BE2C (cell line): ENCODE results near the gene ABCB8.

Experiments used
- DNase-seq: peaks from one replicate; pipeline ENCODE4 v3.0.0-alpha.2; 2020
- H3K27me3 ChIP-seq: fragments of 250-450 bp; sonication (Bioruptor Pico); 2 replicates; pipeline ENCODE4 v1.5.1; 2020; ENCODE audit warnings: mild to moderate bottlenecking
- H3K36me3 ChIP-seq: fragments of 250-450 bp; sonication (Bioruptor Pico); 2 replicates; pipeline ENCODE4 v1.5.1; 2020; ENCODE audit warnings: mild to moderate bottlenecking
- H3K4me1 ChIP-seq: fragments of 250-450 bp; sonication (Bioruptor Pico); 2 replicates; pipeline ENCODE4 v1.5.1; 2020
- H3K4me3 ChIP-seq: 2 replicates; pipeline ENCODE4 v1.5.1; 2011; ENCODE audit warnings: low read depth, low read length
- H3K9me3 ChIP-seq: fragments of 250-450 bp; sonication (Bioruptor Pico); 2 replicates; pipeline ENCODE4 v1.5.1; 2020
- CTCF ChIP-seq: IDR thresholded peaks from 2 replicates; pipeline ENCODE4 v1.5.1; 2012; ENCODE audit warnings: mild to moderate bottlenecking, low read depth, low read length

ABCB8 gene

GRCh38 chr7:151085691-151086620 lies 57.7 kb downstream of the ABCB8 start, which contains the start of gene AGAP3:
Gene AGAP3 (plus strand): TSS chr7:151086475. CDS start chr7:151086742, 267 bp downstream.
- DNase-seq: peak; percentile 95
- H3K4me1 ChIP-seq: peaks cover 26% of the 10 kb centered on the region

DNA sequence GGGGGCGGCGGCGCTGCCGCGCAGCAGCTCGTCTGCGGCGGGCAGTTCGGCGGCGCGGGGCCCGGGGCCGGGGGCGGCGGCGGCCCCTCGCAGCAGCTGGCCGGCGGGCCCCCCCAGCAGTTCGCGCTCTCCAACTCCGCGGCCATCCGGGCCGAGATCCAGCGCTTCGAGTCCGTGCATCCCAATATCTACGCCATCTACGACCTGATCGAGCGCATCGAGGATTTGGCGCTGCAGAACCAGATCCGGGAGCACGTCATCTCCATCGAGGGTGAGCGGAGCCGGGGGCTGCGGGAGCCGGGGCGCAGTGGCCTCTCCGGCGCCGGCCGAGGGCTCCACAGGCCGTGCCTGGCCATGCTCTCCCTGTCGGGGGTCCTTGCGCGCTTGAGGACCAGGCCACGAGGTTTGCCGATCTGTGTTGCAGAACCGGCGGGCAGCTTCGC lies 58.6 kb downstream of the ABCB8 start:
- H3K4me1 ChIP-seq: peaks cover 26% of the 10 kb centered on the region
- peak overlapping the region; percentile 94 for H3K4me3 ChIP-seq
- H3K9me3 ChIP-seq: no peaks in the 10 kb centered on the region
- H3K27me3 ChIP-seq: no peaks in the 10 kb centered on the region
- no peak for TF ChIP-seq CTCF
- peak; percentile 52 for DNase-seq
- peaks cover 30% of the 10 kb centered on the region for H3K36me3 ChIP-seq

More at GRCh38 chr7:151085691-151086620, 57.7 kb downstream of the ABCB8 start, which contains the start of gene AGAP3:
- no peaks in the 10 kb centered on the region for H3K27me3 ChIP-seq
- peaks cover 21% of the 10 kb centered on the region for H3K36me3 ChIP-seq
- no peaks in the 10 kb centered on the region for H3K9me3 ChIP-seq
- peak within 1 kb of the TSS; percentile 94 for H3K4me3 ChIP-seq
- no peak for TF ChIP-seq CTCF

- TF ChIP-seq CTCF: no peak
- Histone ChIP-seq H3K4me3 (peak overlapping the region; percentile 94), H3K36me3 (peaks cover 35% of the 10 kb centered on the region), H3K9me3 (no peaks in the 10 kb centered on the region), H3K27me3 (no peaks in the 10 kb centered on the region), H3K4me1 (peaks cover 23% of the 10 kb centered on the region)
- DNase-seq: peak; percentile 67
Measured at GRCh38 chr7:151087245-151088018, 59.2 kb downstream of the ABCB8 start.

DNA sequence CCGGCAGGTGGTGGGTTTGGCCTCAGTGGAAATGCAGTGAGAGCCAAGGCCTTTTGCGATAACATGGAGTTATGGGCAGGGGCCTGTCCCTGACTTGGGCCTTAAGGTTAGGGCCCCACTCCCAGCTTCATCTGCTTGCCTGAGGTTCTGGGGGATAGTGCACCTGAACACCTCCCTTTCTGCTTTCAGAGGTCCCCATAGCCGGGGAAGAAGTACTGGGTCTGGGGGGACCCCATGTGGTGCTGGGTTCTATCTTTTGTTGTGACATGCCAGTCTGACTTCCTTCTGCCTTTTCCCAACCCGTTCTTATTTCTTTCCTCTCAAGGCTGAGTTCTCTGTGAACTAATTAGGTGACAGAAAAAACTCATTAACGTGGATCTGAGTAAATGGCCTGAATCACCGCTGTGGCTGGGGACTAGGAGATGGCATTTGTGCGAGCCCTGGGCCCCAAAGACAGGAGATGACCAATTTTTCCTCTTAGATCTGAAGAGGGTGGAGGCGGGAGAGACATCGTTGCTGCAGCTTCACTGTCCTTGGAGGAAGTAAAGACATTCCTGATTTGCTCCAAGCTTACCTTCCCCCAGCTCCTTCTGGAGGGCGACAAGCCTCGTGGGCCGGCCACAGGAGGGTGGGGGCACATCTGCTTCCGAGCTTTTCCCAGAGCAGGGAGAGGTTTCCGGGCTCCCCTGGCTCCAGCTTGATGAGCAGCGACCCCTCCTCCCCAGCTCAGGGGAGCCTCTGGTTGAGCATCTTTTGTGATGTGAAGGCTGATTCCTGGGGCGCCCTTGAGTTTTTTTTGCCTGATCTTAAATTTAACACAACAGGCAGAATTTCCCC lies 60.0 kb downstream of the ABCB8 start:
- Histone ChIP-seq H3K9me3 (no peaks in the 10 kb centered on the region), H3K4me1 (peaks cover 23% of the 10 kb centered on the region), H3K4me3 (peak overlapping the region; percentile 94), H3K36me3 (peaks cover 40% of the 10 kb centered on the region), H3K27me3 (no peaks in the 10 kb centered on the region)
- TF ChIP-seq CTCF: no peak
- no peak for DNase-seq

- Histone ChIP-seq H3K9me3 (no peaks in the 10 kb centered on the region), H3K4me1 (peaks cover 18% of the 10 kb centered on the region), H3K36me3 (peaks cover 44% of the 10 kb centered on the region), H3K27me3 (no peaks in the 10 kb centered on the region), H3K4me3 (peak overlapping the region; percentile 94)
- TF ChIP-seq CTCF: no peak
- peak; percentile 74 for DNase-seq
Measured at GRCh38 chr7:151088856-151089699, 60.8 kb downstream of the ABCB8 start.
